ENCODE data around the gene SEMA6B. TPM values are rescaled to one million over a fixed set of nuclear protein-coding genes. Genes with fewer than 3 reads are reported as not detected.

The SEMA6B gene
- total RNA-seq, 1 donor from 2014 or later: 8.3 TPM

- no peak overlapping the region for H3K4me3 ChIP-seq
- no peak for TF ChIP-seq POLR2AphosphoS5 (IDR thresholded peaks at IDR 0.05; ENCODE audit: insufficient read depth in 1 of 2, low read depth in 1 of 2)
- TF ChIP-seq CTCF (IDR thresholded peaks at IDR 0.05): no peak
- TF ChIP-seq POLR2A (IDR thresholded peaks at IDR 0.05): no peak
- no peak overlapping the region for H3K27ac ChIP-seq
- no peak for DNase-seq (ENCODE audit: extremely low spot score in 2 of 2)
- intact Hi-C loops (cut with DNase I): loop anchor here (5.0 kb wide), 1 partner anchor 60 kb away; the partner anchor contains the start of gene TNFAIP8L1
- no peaks in the 10 kb centered on the region for H3K27me3 ChIP-seq
- H3K9me3 ChIP-seq: no peaks in the 10 kb centered on the region
- peaks cover 20% of the 10 kb centered on the region for H3K4me1 ChIP-seq
- no peaks in the 10 kb centered on the region for H3K36me3 ChIP-seq
Measured at GRCh38 chr19:4577020-4577782, 17.7 kb upstream of the SEMA6B start.

GRCh38 chr19:4576016-4576933, 16.8 kb upstream of the SEMA6B start:
- peak overlapping the region; percentile 30 for H3K27ac ChIP-seq
- TF ChIP-seq POLR2A (IDR thresholded peaks at IDR 0.05): no peak
- peak in 2 of 3 experiments; percentile 36 to 53 for TF ChIP-seq CTCF (IDR thresholded peaks at IDR 0.05)
- no peaks in the 10 kb centered on the region for H3K27me3 ChIP-seq
- no peak for DNase-seq (ENCODE audit: extremely low spot score in 2 of 2)
- no peaks in the 10 kb centered on the region for H3K9me3 ChIP-seq
- no peaks in the 10 kb centered on the region for H3K36me3 ChIP-seq
- no peak overlapping the region for H3K4me3 ChIP-seq
- peaks cover 20% of the 10 kb centered on the region for H3K4me1 ChIP-seq
- intact Hi-C loops (cut with DNase I): loop anchor here (5.0 kb wide), 1 partner anchor 61 kb away; the partner anchor contains the start of gene TNFAIP8L1

- Histone ChIP-seq H3K9me3 (no peaks in the 10 kb centered on the region), H3K4me3 (peak overlapping the region in 1 of 2 donors; percentile 7), H3K36me3 (no peaks in the 10 kb centered on the region), H3K27me3 (no peaks in the 10 kb centered on the region), H3K27ac (peak overlapping the region; percentile 30), H3K4me1 (peaks cover 20% of the 10 kb centered on the region)
- DNase-seq (ENCODE audit: extremely low spot score in 2 of 2): no peak
- TF ChIP-seq POLR2A (IDR thresholded peaks at IDR 0.05) (no peak), POLR2AphosphoS5 (IDR thresholded peaks at IDR 0.05; ENCODE audit: insufficient read depth in 1 of 2, low read depth in 1 of 2) (peak; percentile 22 to 66)
- intact Hi-C loops (cut with DNase I): loop anchor here (5.0 kb wide), 1 partner anchor 62 kb away; the partner anchor contains the start of gene TNFAIP8L1
Measured at GRCh38 chr19:4575267-4576015, 16.0 kb upstream of the SEMA6B start.

GRCh38 chr19:4573682-4574081, 14.2 kb upstream of the SEMA6B start:
- intact Hi-C loops (cut with DNase I): no loop called here
- Histone ChIP-seq H3K9me3 (no peaks in the 10 kb centered on the region), H3K27me3 (no peaks in the 10 kb centered on the region), H3K36me3 (no peaks in the 10 kb centered on the region), H3K27ac (no peak overlapping the region), H3K4me1 (peaks cover 20% of the 10 kb centered on the region), H3K4me3 (no peak overlapping the region)
- TF ChIP-seq CTCF (IDR thresholded peaks at IDR 0.05): no peak
- no peak for TF ChIP-seq POLR2A (IDR thresholded peaks at IDR 0.05)
- no peak for TF ChIP-seq POLR2AphosphoS5 (IDR thresholded peaks at IDR 0.05; ENCODE audit: insufficient read depth in 1 of 2, low read depth in 1 of 2)
- DNase-seq (ENCODE audit: extremely low spot score in 2 of 2): no peak
